Fibroblast of lung (primary cell): ENCODE results near the gene APOBEC3B. TPM values are rescaled to one million over a fixed set of nuclear protein-coding genes. Genes with fewer than 3 reads are reported as not detected.
"Not testable (repeated sequence)": the region's sequence is repeated elsewhere in the genome, so short reads cannot be mapped to it uniquely, and the experiment has no call there.

ENCODE experiments used
- DNase-seq, 2 donors: peaks; one replicate each; pipeline versions ENCODE4 v3.0.0 to v3.0.0-alpha.2; 2010; ENCODE audit warnings: low read depth in 2 of 2
- H2AFZ ChIP-seq: 2 replicates; pipeline ENCODE4 v1.5.1; 2012; ENCODE audit warnings: low read length, control low read depth, inconsistent platforms
- H3K27ac ChIP-seq: 2 replicates; pipeline ENCODE4 v1.5.1; 2011; ENCODE audit warnings: low read length, control low read depth; ENCODE audit not compliant: insufficient read depth
- H3K27me3 ChIP-seq: 2 replicates; pipeline ENCODE4 v1.5.1; 2011; ENCODE audit warnings: mild to moderate bottlenecking, low read length; ENCODE audit not compliant: control insufficient read depth, insufficient read depth
- H3K36me3 ChIP-seq: 2 replicates; pipeline ENCODE4 v1.5.1; 2011; ENCODE audit warnings: low read length; ENCODE audit not compliant: control insufficient read depth, insufficient read depth
- H3K4me1 ChIP-seq: 2 replicates; pipeline ENCODE4 v1.5.1; 2011; ENCODE audit warnings: low read length; ENCODE audit not compliant: control insufficient read depth, insufficient read depth; ENCODE audit errors: extremely low read depth
- H3K4me2 ChIP-seq: 2 replicates; pipeline ENCODE4 v1.5.1; 2011; ENCODE audit warnings: low read length, control low read depth; ENCODE audit not compliant: insufficient read depth; ENCODE audit errors: extremely low read depth
- H3K4me3 ChIP-seq, 4 experiments: fragments of 200-600 bp in 1 of 4; sonication (generic) in 1 of 4; replicated peaks in 1 of 4; 2 replicates each; pipeline ENCODE4 v1.5.1; 2011 to 2016; ENCODE audit warnings: low read length in 4 of 4, low read depth in 3 of 4, mild to moderate bottlenecking in 3 of 4, control low read depth in 2 of 4, inconsistent platforms in 1 of 4, mixed read lengths in 1 of 4; ENCODE audit not compliant: insufficient read depth in 1 of 4; ENCODE audit errors: control extremely low read depth in 1 of 4
- H3K79me2 ChIP-seq: 2 replicates; pipeline ENCODE4 v1.5.1; 2012; ENCODE audit warnings: mild to moderate bottlenecking, low read length, inconsistent platforms; ENCODE audit not compliant: control insufficient read depth, insufficient read depth
- H3K9ac ChIP-seq: 2 replicates; pipeline ENCODE4 v1.5.1; 2011; ENCODE audit warnings: mild to moderate bottlenecking, low read length, control low read depth; ENCODE audit not compliant: insufficient read depth
- H3K9me3 ChIP-seq: 2 replicates; pipeline ENCODE4 v1.5.1; 2012; ENCODE audit warnings: low read depth, low read length; ENCODE audit not compliant: control insufficient read depth, insufficient read depth
- H4K20me1 ChIP-seq: 2 replicates; pipeline ENCODE4 v1.5.1; 2011; ENCODE audit warnings: low read length; ENCODE audit not compliant: control insufficient read depth, insufficient read depth; ENCODE audit errors: extremely low read depth
- CTCF ChIP-seq, 2 donors: IDR thresholded peaks in 1 of 2; conservative IDR thresholded peaks in 1 of 2; 1 replicate in 1 of 2; 2 replicates in 1 of 2; pipeline ENCODE4 v1.5.1; 2011 to 2012; ENCODE audit warnings: low read length in 2 of 2, control low read depth in 1 of 2, inconsistent platforms in 1 of 2, low read depth in 1 of 2, mild to moderate bottlenecking in 1 of 2
- EZH2 ChIP-seq: IDR thresholded peaks from 2 replicates; pipeline ENCODE4 v1.5.1; 2012; ENCODE audit warnings: low read length, control low read depth, mild to moderate bottlenecking; ENCODE audit errors: missing control alignments
- polyA plus RNA-seq, 2 donors: library from polyadenylated mRNA; depleted of rRNA in 1 of 2; stranded (reverse) in 1 of 2; unstranded in 1 of 2; fragments of >200 nt; gene quantifications; 2 replicates each; pipeline ENCODE4 v1.2.1, GENCODE V29; 2011 to 2012; ENCODE audit warnings: missing spikeins in 1 of 2
- total RNA-seq: library from RNA; depleted of rRNA; stranded (reverse); fragments of >200 nt; gene quantifications from 2 replicates; pipeline ENCODE4 v1.2.1, GENCODE V29; 2014

The APOBEC3B gene
- total and polyA plus RNA-seq, 2 donors (not counting 1 experiment from before 2014, with no cell fraction given) = 2.3 to 10.3 TPM

- no peak overlapping the region for H3K27ac ChIP-seq
- no peaks in the 10 kb centered on the region for H3K9me3 ChIP-seq
- no peaks in the 10 kb centered on the region for H3K79me2 ChIP-seq
- peaks cover 2% of the 10 kb centered on the region for H3K4me1 ChIP-seq
- H4K20me1 ChIP-seq = no peaks in the 10 kb centered on the region
- H3K4me2 ChIP-seq = no peak overlapping the region
- no peaks in the 10 kb centered on the region for H3K27me3 ChIP-seq
- no peaks in the 10 kb centered on the region for H3K36me3 ChIP-seq
- H2AFZ ChIP-seq = no peak overlapping the region
- no peak overlapping the region for H3K4me3 ChIP-seq
- DNase-seq = no peak
- no peak overlapping the region for H3K9ac ChIP-seq
- TF ChIP-seq EZH2 = no peak
- TF ChIP-seq CTCF (conservative IDR thresholded peaks at IDR 0.05 in 1 of 2, IDR thresholded peaks at IDR 0.05 in 1 of 2; ENCODE audit: low read depth in 1 of 2, low read length in 2 of 2) = no peak
Observed at GRCh38 chr22:38986629-38987028, 4.5 kb downstream of the APOBEC3B start.

GRCh38 chr22:38987171-38987895 lies 5.2 kb downstream of the APOBEC3B start:
- H3K27ac ChIP-seq = no peak overlapping the region
- H3K36me3 ChIP-seq = no peaks in the 10 kb centered on the region
- H2AFZ ChIP-seq = no peak overlapping the region
- no peak overlapping the region for H3K4me3 ChIP-seq
- no peaks in the 10 kb centered on the region for H3K4me1 ChIP-seq
- H3K4me2 ChIP-seq = no peak overlapping the region
- H3K79me2 ChIP-seq = no peaks in the 10 kb centered on the region
- no peak overlapping the region for H3K9ac ChIP-seq
- no peaks in the 10 kb centered on the region for H3K27me3 ChIP-seq
- DNase-seq = no peak
- H4K20me1 ChIP-seq = no peaks in the 10 kb centered on the region
- no peaks in the 10 kb centered on the region for H3K9me3 ChIP-seq
- no peak for TF ChIP-seq EZH2
- TF ChIP-seq CTCF (conservative IDR thresholded peaks at IDR 0.05 in 1 of 2, IDR thresholded peaks at IDR 0.05 in 1 of 2; ENCODE audit: low read depth in 1 of 2, low read length in 2 of 2) = no peak

GRCh38 chr22:38989466-38989865 lies 7.3 kb downstream of the APOBEC3B start:
- no peak for TF ChIP-seq EZH2
- TF ChIP-seq CTCF (conservative IDR thresholded peaks at IDR 0.05 in 1 of 2, IDR thresholded peaks at IDR 0.05 in 1 of 2; ENCODE audit: low read depth in 1 of 2, low read length in 2 of 2) = no peak
- no peak overlapping the region for H3K4me3 ChIP-seq
- H3K9me3 ChIP-seq = no peaks in the 10 kb centered on the region
- no peak overlapping the region for H2AFZ ChIP-seq
- no peak overlapping the region for H3K4me2 ChIP-seq
- H3K36me3 ChIP-seq = no peaks in the 10 kb centered on the region
- H3K4me1 ChIP-seq = no peaks in the 10 kb centered on the region
- no peak for DNase-seq
- H3K27me3 ChIP-seq = no peaks in the 10 kb centered on the region
- no peak overlapping the region for H3K9ac ChIP-seq
- no peaks in the 10 kb centered on the region for H4K20me1 ChIP-seq
- H3K27ac ChIP-seq = no peak overlapping the region
- H3K79me2 ChIP-seq = no peaks in the 10 kb centered on the region

GRCh38 chr22:38992871-38993371 lies 10.8 kb downstream of the APOBEC3B start:
- not testable (repeated sequence) for H3K9me3 ChIP-seq, H3K9ac ChIP-seq, H3K4me2 ChIP-seq, H3K4me1 ChIP-seq, H4K20me1 ChIP-seq, H3K4me3 ChIP-seq, H3K27ac ChIP-seq, H2AFZ ChIP-seq, H3K27me3 ChIP-seq, H3K79me2 ChIP-seq, H3K36me3 ChIP-seq, DNase-seq
